K562 (cell line): Measurements from ENCODE around the gene ZBTB2. TPM values are rescaled to one million over a fixed set of nuclear protein-coding genes. Genes with fewer than 3 reads are reported as not detected.

Experiments used
- ARID4B ChIP-seq: sonication (generic); formaldehyde crosslinking; IDR thresholded peaks from 2 replicates; pipeline ENCODE4 v1.8.0; 2022; ENCODE audit warnings: mild to moderate bottlenecking, missing genetic modification reagents
- ELF4 ChIP-seq: fragments of 450-650 bp; formaldehyde crosslinking; IDR thresholded peaks from 2 replicates; pipeline ENCODE4 v1.4.0; 2022; ENCODE audit warnings: missing genetic modification characterization
- HEY1 ChIP-seq: fragments of 250-450 bp; sonication (Bioruptor Pico); IDR thresholded peaks from 2 replicates; pipeline ENCODE4 v1.5.0; 2020; ENCODE audit warnings: mild to moderate bottlenecking, moderate library complexity, borderline replicate concordance
- MYNN ChIP-seq, 2 experiments: sonication (generic); formaldehyde crosslinking in 1 of 2; IDR thresholded peaks; 2 replicates each; pipeline versions ENCODE4 v1.5.0 to v1.6.1; 2016 to 2020; ENCODE audit warnings: antibody characterized with exemption in 1 of 2, missing genetic modification reagents in 1 of 2
- NCOA1 ChIP-seq: fragments of 450-650 bp; IDR thresholded peaks from 2 replicates; pipeline ENCODE4 v1.6.1; 2016; ENCODE audit warnings: low read depth
- NR4A1 ChIP-seq, 2 experiments: fragments of 250-450 bp in 1 of 2; fragments of 450-650 bp in 1 of 2; sonication (Bioruptor Pico) in 1 of 2; IDR thresholded peaks; 2 replicates each; pipeline versions ENCODE4 v1.4.0 to v1.6.1; 2016 to 2020; ENCODE audit warnings: mild to moderate bottlenecking in 2 of 2, missing compliant biosample characterization in 1 of 2, missing genetic modification characterization in 1 of 2, moderate library complexity in 1 of 2
- SAFB ChIP-seq: fragments of 200-400 bp; formaldehyde crosslinking; IDR thresholded peaks from 2 replicates; pipeline ENCODE4 v1.6.1; 2017; ENCODE audit warnings: low read depth, low read length, borderline replicate concordance
- TBP ChIP-seq: optimal IDR thresholded peaks from 2 replicates; pipeline ENCODE3; 2011; ENCODE audit warnings: low read depth, low read length, improper control_type of control experiment
- TOE1 ChIP-seq, 2 experiments: fragments of 450-650 bp in 1 of 2; sonication (generic) in 1 of 2; formaldehyde crosslinking in 1 of 2; IDR thresholded peaks; 2 replicates each; pipeline versions ENCODE4 v1.7.1 to v1.8.0; 2016 to 2022; ENCODE audit warnings: borderline replicate concordance in 2 of 2, mild to moderate bottlenecking in 2 of 2, antibody characterized with exemption in 1 of 2, inconsistent platforms in 1 of 2, low read depth in 1 of 2, missing genetic modification reagents in 1 of 2, moderate library complexity in 1 of 2
- UBTF ChIP-seq, 2 experiments: IDR thresholded peaks; 2 replicates each; pipeline ENCODE4 v1.6.1; 2012; ENCODE audit warnings: improper control_type of control experiment in 2 of 2, low read depth in 2 of 2, low read length in 2 of 2, borderline replicate concordance in 1 of 2
- ZNF143 ChIP-seq: sonication (generic); formaldehyde crosslinking; IDR thresholded peaks from 2 replicates; pipeline ENCODE4 v1.9.0; 2022; ENCODE audit warnings: mild to moderate bottlenecking, missing genetic modification reagents
- ZNF277 ChIP-seq: fragments of 250-450 bp; sonication (Bioruptor Pico); IDR thresholded peaks from 2 replicates; pipeline ENCODE4 v1.8.0; 2022; ENCODE audit warnings: inconsistent platforms, mild to moderate bottlenecking, moderate library complexity, borderline replicate concordance
- ZNF707 ChIP-seq: fragments of 250-450 bp; sonication (Bioruptor Pico); conservative IDR thresholded peaks from 2 replicates; pipeline ENCODE4 v1.8.0; 2022; ENCODE audit warnings: inconsistent platforms, mild to moderate bottlenecking, moderate library complexity
- polyA plus RNA-seq, 8 experiments: library from polyadenylated mRNA; depleted of rRNA in 4 of 8; stranded (reverse) in 5 of 8; unstranded in 3 of 8; fragments of >200 nt; fragmentation: Nextera tagmentation in 2 of 8; fragmentation: Illumina TruSeq in 1 of 8; extraction: Ambion mirVana in 2 of 8; extraction: Trizol in 1 of 8; gene quantifications; 2 replicates each; pipeline versions ENCODE4 v1.2.1 to v1.2.3, GENCODE V29; 2011 to 2014; ENCODE audit warnings: inconsistent platforms in 1 of 8, missing spikeins in 1 of 8
- total RNA-seq, 7 experiments: library from RNA; depleted of rRNA in 6 of 7; stranded (reverse); fragments of >200 nt in 6 of 7; fragmentation: Illumina TruSeq in 2 of 7; extraction: Trizol in 2 of 7; gene quantifications; 2 replicates each; pipeline versions ENCODE4 v1.2.1 to v1.2.3, GENCODE V29; 2011 to 2021; ENCODE audit warnings: low replicate concordance in 1 of 7

ZBTB2 gene
- total and polyA plus RNA-seq, 9 of the 15 experiments (the other 6 are each of a cell fraction or from before 2014, with no cell fraction given), result 5.1 to 26.2 (median 16.4) TPM

GRCh38 chr6:151400473-151400872, 9.1 kb upstream of the ZBTB2 start (continued):
- TF ChIP-seq TBP (no peak), ARID4B (CRISPR knock-in tag) (no peak), NR4A1 (CRISPR knock-in tag; IDR thresholded peaks at IDR 0.05) (no peak), NR4A1 (tag; IDR thresholded peaks at IDR 0.05) (no peak), TOE1 (IDR thresholded peaks at IDR 0.05; ENCODE audit: borderline replicate concordance) (no peak), TOE1 (CRISPR knock-in tag; IDR thresholded peaks at IDR 0.05; ENCODE audit: borderline replicate concordance, low read depth) (no peak), NCOA1 (no peak), ZNF277 (CRISPR knock-in tag) (no peak), ZNF707 (CRISPR knock-in tag) (no peak), MYNN (IDR thresholded peaks at IDR 0.05) (no peak), MYNN (CRISPR knock-in tag; IDR thresholded peaks at IDR 0.05) (no peak), UBTF (IDR thresholded peaks at IDR 0.05; ENCODE audit: borderline replicate concordance in 1 of 2, low read depth in 2 of 2, low read length in 2 of 2) (no peak), ELF4 (CRISPR knock-in tag) (no peak), ZNF143 (no peak), SAFB (no peak), HEY1 (no peak)
- TF ChIP-seq, all 486 proteins: peak for 0
